Measurements from ENCODE around the gene ZDHHC16. TPM values are rescaled to one million over a fixed set of nuclear protein-coding genes. Genes with fewer than 3 reads are reported as not detected.
A peak's percentile ranks its signal among the peaks of the same experiment; 100 is the strongest.
"Not testable (repeated sequence)": the region's sequence is repeated elsewhere in the genome, so short reads cannot be mapped to it uniquely, and the experiment has no call there.

ZDHHC16 gene
- total RNA-seq, 1 donor: 69.1 TPM

GRCh38 chr10:97463363-97464132 is 17.6 kb downstream of the ZDHHC16 start:
- DNase-seq (ENCODE audit: low read depth): peak; percentile 80
- TF ChIP-seq CTCF (IDR thresholded peaks at IDR 0.05; ENCODE audit: insufficient read depth, low read depth, low read length): peak; percentile 91

GRCh38 chr10:97464226-97464625 is 18.3 kb downstream of the ZDHHC16 start:
- H3K4me3 ChIP-seq (ENCODE audit: low read depth, low read length): no peak overlapping the region
- DNase-seq (ENCODE audit: low read depth): no peak
- no peak for TF ChIP-seq CTCF (IDR thresholded peaks at IDR 0.05; ENCODE audit: insufficient read depth, low read depth, low read length)

More at GRCh38 chr10:97463363-97464132, 17.6 kb downstream of the ZDHHC16 start:
- no peak overlapping the region for H3K4me3 ChIP-seq (ENCODE audit: low read depth, low read length)

- DNase-seq (ENCODE audit: low read depth): no peak
- TF ChIP-seq CTCF (IDR thresholded peaks at IDR 0.05; ENCODE audit: insufficient read depth, low read depth, low read length): no peak
- H3K4me3 ChIP-seq (ENCODE audit: low read depth, low read length): no peak overlapping the region
Observed at GRCh38 chr10:97465982-97466381, 20.0 kb downstream of the ZDHHC16 start.

- H3K4me3 ChIP-seq (ENCODE audit: low read depth, low read length): no peak overlapping the region
- no peak for DNase-seq (ENCODE audit: low read depth)
- TF ChIP-seq CTCF (IDR thresholded peaks at IDR 0.05; ENCODE audit: insufficient read depth, low read depth, low read length): no peak
Observed at GRCh38 chr10:97466755-97467154, 20.8 kb downstream of the ZDHHC16 start.

- no peak for DNase-seq (ENCODE audit: low read depth)
- TF ChIP-seq CTCF (IDR thresholded peaks at IDR 0.05; ENCODE audit: insufficient read depth, low read depth, low read length): no peak
- no peak overlapping the region for H3K4me3 ChIP-seq (ENCODE audit: low read depth, low read length)
Observed at GRCh38 chr10:97468162-97468561, 22.2 kb downstream of the ZDHHC16 start.

- DNase-seq (ENCODE audit: low read depth): not testable (repeated sequence)
Observed at GRCh38 chr10:97468781-97469180, 22.8 kb downstream of the ZDHHC16 start.

GRCh38 chr10:97474918-97475317 is 28.9 kb downstream of the ZDHHC16 start:
- no peak for DNase-seq (ENCODE audit: low read depth)
- no peak for TF ChIP-seq CTCF (IDR thresholded peaks at IDR 0.05; ENCODE audit: insufficient read depth, low read depth, low read length)
- H3K4me3 ChIP-seq (ENCODE audit: low read depth, low read length): no peak overlapping the region

More at GRCh38 chr10:97468781-97469180, 22.8 kb downstream of the ZDHHC16 start:
- H3K4me3 ChIP-seq (ENCODE audit: low read depth, low read length): not testable (repeated sequence)

Measured in fibroblast of villous mesenchyme (primary cell).